GM23338 (cell line): Measurements from ENCODE around the gene RNF166. TPM values are rescaled to one million over a fixed set of nuclear protein-coding genes. Genes with fewer than 3 reads are reported as not detected.

Experiments used
- ATAC-seq: fragments of 200-7000 bp; cut with Tn5 transposase; 3 replicates; pipeline ENCODE4 v1.9.1; 2020
- DNase-seq: peaks from one replicate; pipeline ENCODE4 v3.0.0-alpha.2; 2015; ENCODE audit warnings: low spot score
- H2AFZ ChIP-seq: fragments of 200-600 bp; sonication (generic); 2 replicates; pipeline ENCODE4 v1.8.0; 2016; ENCODE audit warnings: antibody characterized with exemption, mild to moderate bottlenecking, moderate library complexity
- H3F3A ChIP-seq: fragments of 200-600 bp; sonication (generic); replicated peaks from 2 replicates; pipeline ENCODE4 v1.8.0; 2017; ENCODE audit warnings: antibody characterized with exemption, mixed run types, low read depth
- H3K27ac ChIP-seq: fragments of 200-600 bp; sonication (generic); 2 replicates; pipeline ENCODE4 v1.6.1; 2016; ENCODE audit warnings: low read depth
- H3K27me3 ChIP-seq: fragments of 200-600 bp; sonication (generic); 2 replicates; pipeline ENCODE4 v1.8.0; 2016; ENCODE audit warnings: mild to moderate bottlenecking, mixed run types, moderate library complexity; ENCODE audit not compliant: insufficient read depth
- H3K36me3 ChIP-seq: fragments of 200-600 bp; sonication (generic); 2 replicates; pipeline ENCODE4 v1.8.0; 2016; ENCODE audit warnings: mild to moderate bottlenecking; ENCODE audit not compliant: insufficient read depth
- H3K4me1 ChIP-seq: fragments of 200-600 bp; sonication (generic); 2 replicates; pipeline ENCODE4 v1.8.0; 2016; ENCODE audit warnings: mild to moderate bottlenecking, moderate library complexity; ENCODE audit not compliant: insufficient read depth
- H3K4me2 ChIP-seq: fragments of 200-600 bp; sonication (generic); 2 replicates; pipeline ENCODE4 v1.7.1; 2017; ENCODE audit warnings: mixed run types
- H3K4me3 ChIP-seq: fragments of 200-600 bp; sonication (generic); 2 replicates; pipeline ENCODE4 v1.6.1; 2016; ENCODE audit warnings: mixed run types
- H3K79me2 ChIP-seq: fragments of 200-600 bp; sonication (generic); replicated peaks from 2 replicates; pipeline ENCODE4 v1.8.0; 2017; ENCODE audit warnings: mild to moderate bottlenecking; ENCODE audit not compliant: insufficient read depth
- H3K9me2 ChIP-seq: fragments of 200-600 bp; sonication (generic); 2 replicates; pipeline ENCODE4 v1.8.0; 2017; ENCODE audit not compliant: insufficient read depth
- H4K20me1 ChIP-seq: fragments of 200-600 bp; sonication (generic); replicated peaks from 2 replicates; pipeline ENCODE4 v1.8.0; 2017; ENCODE audit warnings: mild to moderate bottlenecking; ENCODE audit not compliant: insufficient read depth
- H3K27ac Mint-ChIP-seq: 2 replicates; pipeline ENCODE4 v1.8.0; 2020; ENCODE audit warnings: inconsistent platforms, mild to moderate bottlenecking, moderate library complexity, mixed read lengths
- H3K27me3 Mint-ChIP-seq: 3 replicates; pipeline ENCODE4 v1.8.0; 2022; ENCODE audit warnings: low read depth, mild to moderate bottlenecking, moderate library complexity, mixed read lengths, inconsistent platforms; ENCODE audit not compliant: insufficient read depth, poor library complexity
- H3K36me3 Mint-ChIP-seq: 3 replicates; pipeline ENCODE4 v1.8.0; 2021; ENCODE audit warnings: low read depth, mild to moderate bottlenecking, inconsistent platforms, moderate library complexity, mixed read lengths
- H3K4me1 Mint-ChIP-seq: 3 replicates; pipeline ENCODE4 v1.8.0; 2020; ENCODE audit warnings: mild to moderate bottlenecking, inconsistent platforms, mixed read lengths
- H3K4me3 Mint-ChIP-seq: 3 replicates; pipeline ENCODE4 v1.8.0; 2021; ENCODE audit warnings: moderate library complexity, mild to moderate bottlenecking, inconsistent platforms, mixed read lengths
- H3K9me3 Mint-ChIP-seq: 3 replicates; pipeline ENCODE4 v1.8.0; 2020; ENCODE audit warnings: moderate library complexity, mild to moderate bottlenecking, inconsistent platforms, mixed read lengths
- CREB1 ChIP-seq: fragments of 250-450 bp; sonication (Bioruptor Pico); IDR thresholded peaks from 2 replicates; pipeline ENCODE4 v1.5.0; 2020; ENCODE audit warnings: low read depth, mild to moderate bottlenecking, moderate library complexity
- CTCF ChIP-seq, 2 experiments: fragments of 200-600 bp in 1 of 2; sonication (generic) in 1 of 2; conservative IDR thresholded peaks; 2 replicates each; pipeline versions ENCODE4 v1.5.1 to v1.6.1; 2016 to 2017; ENCODE audit warnings: antibody characterized with exemption in 2 of 2, low read depth in 2 of 2, mild to moderate bottlenecking in 2 of 2, moderate library complexity in 1 of 2
- ETS1 ChIP-seq: IDR thresholded peaks from 2 replicates; pipeline ENCODE4 v1.6.1; 2016; ENCODE audit warnings: antibody characterized with exemption
- EZH2 ChIP-seq: fragments of 200-600 bp; sonication (generic); IDR thresholded peaks from one replicate; pipeline ENCODE4 v1.8.0; 2017; ENCODE audit warnings: antibody characterized with exemption, mild to moderate bottlenecking, low read depth; ENCODE audit not compliant: unreplicated experiment
- EZH2phosphoT487 ChIP-seq: fragments of 200-600 bp; sonication (generic); IDR thresholded peaks from one replicate; pipeline ENCODE4 v1.8.1; 2018; ENCODE audit warnings: antibody characterized with exemption; ENCODE audit not compliant: unreplicated experiment
- NANOG ChIP-seq: IDR thresholded peaks from 2 replicates; pipeline ENCODE4 v1.6.1; 2016; ENCODE audit warnings: antibody characterized with exemption, borderline replicate concordance
- REST ChIP-seq: IDR thresholded peaks from one replicate; pipeline ENCODE4 v1.6.1; 2018; ENCODE audit warnings: antibody characterized with exemption; ENCODE audit not compliant: unreplicated experiment
- STAT1 ChIP-seq: IDR thresholded peaks from one replicate; pipeline ENCODE4 v1.6.1; 2016; ENCODE audit warnings: antibody characterized with exemption; ENCODE audit not compliant: unreplicated experiment
- ZNF114 ChIP-seq: fragments of 250-450 bp; sonication (Bioruptor Pico); IDR thresholded peaks from 2 replicates; pipeline ENCODE4 v1.5.0; 2020; ENCODE audit warnings: mild to moderate bottlenecking, moderate library complexity
- ZNF331 ChIP-seq: fragments of 250-450 bp; sonication (Bioruptor Pico); IDR thresholded peaks from 2 replicates; pipeline ENCODE4 v1.5.0; 2020; ENCODE audit warnings: low read depth, mild to moderate bottlenecking, moderate library complexity
- ZNF462 ChIP-seq: fragments of 250-450 bp; sonication (Bioruptor Pico); IDR thresholded peaks from 2 replicates; pipeline ENCODE4 v1.5.0; 2020; ENCODE audit warnings: mild to moderate bottlenecking, moderate library complexity
- polyA plus RNA-seq: library from polyadenylated mRNA; unstranded; fragments of >200 nt; fragmentation: Nextera tagmentation; extraction: Ambion mirVana; gene quantifications from 2 replicates; pipeline ENCODE4 v1.2.1, GENCODE V29; 2016
- total RNA-seq: library from RNA; depleted of rRNA; stranded (reverse); fragments of >200 nt; shearing (Covaris generic); gene quantifications from 2 replicates; pipeline ENCODE4 v1.2.3, GENCODE V29; 2014

The RNF166 gene
- total and polyA plus RNA-seq, 2 experiments from 2014 or later, result 24.9 to 43.4 TPM

GRCh38 chr16:88700322-88700635 is 5.9 kb downstream of the RNF166 start:
- Mint-ChIP-seq H3K27ac (no peak overlapping the region), H3K4me3 (no peak overlapping the region), H3K27me3 (peaks cover 6% of the 10 kb centered on the region), H3K9me3 (no peaks in the 10 kb centered on the region), H3K4me1 (peaks cover 9% of the 10 kb centered on the region), H3K36me3 (no peaks in the 10 kb centered on the region; the same call in 2 of the 3 replicates)
- Histone ChIP-seq H3K27me3 (no peaks in the 10 kb centered on the region), H3K9me2 (no peaks in the 10 kb centered on the region), H3K27ac (no peak overlapping the region), H3K4me2 (no peak overlapping the region), H4K20me1 (peaks cover 5% of the 10 kb centered on the region; the same call in 1 of the 2 replicates), H3K4me1 (no peaks in the 10 kb centered on the region), H3K36me3 (no peaks in the 10 kb centered on the region), H3F3A (no peaks in the 10 kb centered on the region), H3K79me2 (peaks cover 14% of the 10 kb centered on the region), H3K4me3 (no peak overlapping the region), H2AFZ (no peak overlapping the region)
- TF ChIP-seq STAT1 (no peak), CREB1 (CRISPR knock-in tag) (no peak), REST (no peak), ZNF114 (CRISPR knock-in tag) (no peak), EZH2phosphoT487 (no peak), ZNF462 (CRISPR knock-in tag) (no peak), ZNF331 (no peak), NANOG (no peak), ETS1 (no peak), CTCF (conservative IDR thresholded peaks at IDR 0.05; ENCODE audit: low read depth in 2 of 2) (no peak), EZH2 (no peak)
- DNase-seq, result no peak
- ATAC-seq, result no peak
